HEK293 (cell line): ENCODE data around the gene MYH11.
"Not testable (repeated sequence)": the region's sequence is repeated elsewhere in the genome, so short reads cannot be mapped to it uniquely, and the experiment has no call there.

ENCODE experiments used
- CTCF ChIA-PET: fragments of 350-600 bp; formaldehyde crosslinking; extraction: SDS; loops from one replicate; lab custom pipeline; 2021; ENCODE audit warnings: antibody characterized with exemption; lab: Yijun Ruan, JAX
- POLR2A ChIA-PET: fragments of 300-600 bp; formaldehyde crosslinking; extraction: SDS; loops from one replicate; lab custom pipeline; 2020; ENCODE audit warnings: antibody characterized with exemption, inconsistent platforms; lab: Yijun Ruan, JAX
- H3K27ac ChIP-seq: fragments of 200-500 bp; sonication (Bioruptor generic); 2 replicates; pipeline ENCODE4 v1.5.1; 2014; ENCODE audit warnings: low read depth, low read length, control low read depth, inconsistent platforms; ENCODE audit errors: extremely low read depth
- H3K36me3 ChIP-seq, 2 experiments: fragments of 200-500 bp in 1 of 2; sonication (Bioruptor generic) in 1 of 2; 1 replicate in 1 of 2; 2 replicates in 1 of 2; pipeline ENCODE4 v1.5.1; 2014 to 2017; ENCODE audit warnings: inconsistent platforms in 2 of 2, low read length in 2 of 2; ENCODE audit not compliant: control insufficient read depth in 2 of 2, insufficient read depth in 1 of 2
- H3K4me1 ChIP-seq: fragments of 200-500 bp; sonication (Bioruptor generic); 2 replicates; pipeline ENCODE4 v1.5.1; 2014; ENCODE audit warnings: mild to moderate bottlenecking, low read length, inconsistent platforms; ENCODE audit not compliant: control insufficient read depth, insufficient read depth
- H3K4me3 ChIP-seq: 2 replicates; pipeline ENCODE4 v1.5.1; 2011; ENCODE audit warnings: low read depth, mild to moderate bottlenecking, control low read depth, low read length, moderate library complexity
- H3K9me3 ChIP-seq: fragments of 200-500 bp; sonication (Bioruptor generic); 2 replicates; pipeline ENCODE4 v1.5.1; 2014; ENCODE audit warnings: low read depth, low read length, inconsistent platforms; ENCODE audit not compliant: control insufficient read depth, insufficient read depth
- HIC1 ChIP-seq: fragments of 450-650 bp; formaldehyde crosslinking; IDR thresholded peaks from 2 replicates; pipeline ENCODE4 v1.5.1; 2016; ENCODE audit warnings: missing biosample characterization, missing genetic modification characterization
- INSM2 ChIP-seq: fragments of 450-650 bp; formaldehyde crosslinking; IDR thresholded peaks from 2 replicates; pipeline ENCODE4 v1.5.1; 2016; ENCODE audit warnings: missing biosample characterization, missing genetic modification characterization
- KLF10 ChIP-seq: fragments of 450-650 bp; IDR thresholded peaks from 2 replicates; pipeline ENCODE4 v1.5.1; 2018; ENCODE audit warnings: missing biosample characterization, mild to moderate bottlenecking, missing genetic modification characterization
- PBX3 ChIP-seq: sonication (generic); formaldehyde crosslinking; IDR thresholded peaks from 2 replicates; pipeline ENCODE4 v1.8.1; 2022; ENCODE audit warnings: mild to moderate bottlenecking, moderate library complexity, missing genetic modification reagents
- ZBTB1 ChIP-seq: fragments of 450-650 bp; formaldehyde crosslinking; IDR thresholded peaks from 2 replicates; pipeline ENCODE4 v1.5.1; 2016; ENCODE audit warnings: missing biosample characterization, missing genetic modification characterization
- ZNF121 ChIP-seq: fragments of 450-650 bp; formaldehyde crosslinking; IDR thresholded peaks from 2 replicates; pipeline ENCODE4 v1.5.1; 2016; ENCODE audit warnings: missing biosample characterization, missing genetic modification characterization
- ZNF24 ChIP-seq: fragments of 450-650 bp; formaldehyde crosslinking; IDR thresholded peaks from 2 replicates; pipeline ENCODE4 v1.5.1; 2016; ENCODE audit warnings: missing biosample characterization, missing genetic modification characterization
- ZNF280D ChIP-seq: fragments of 450-650 bp; formaldehyde crosslinking; IDR thresholded peaks from 2 replicates; pipeline ENCODE4 v1.5.1; 2016; ENCODE audit warnings: missing biosample characterization, missing genetic modification characterization
- ZNF335 ChIP-seq: fragments of 450-650 bp; formaldehyde crosslinking; conservative IDR thresholded peaks from 2 replicates; pipeline ENCODE4 v1.5.1; 2016; ENCODE audit warnings: missing biosample characterization, missing genetic modification characterization
- ZNF629 ChIP-seq: fragments of 450-650 bp; formaldehyde crosslinking; IDR thresholded peaks from 2 replicates; pipeline ENCODE4 v1.5.1; 2017; ENCODE audit warnings: missing biosample characterization, missing genetic modification characterization
- ZNF658 ChIP-seq: fragments of 450-650 bp; formaldehyde crosslinking; IDR thresholded peaks from 2 replicates; pipeline ENCODE4; 2016; ENCODE audit warnings: missing biosample characterization, missing genetic modification characterization
- ZNF843 ChIP-seq: fragments of 450-650 bp; formaldehyde crosslinking; IDR thresholded peaks from 2 replicates; pipeline ENCODE4 v1.5.1; 2016; ENCODE audit warnings: missing biosample characterization, missing genetic modification characterization

MYH11 gene

GRCh38 chr16:15729152-15729551, 127.7 kb downstream of the MYH11 start (continued):
- TF ChIP-seq ZNF335 (no peak), ZNF658 (tag by site-specific recombination) (no peak), INSM2 (no peak), KLF10 (tag by site-specific recombination) (no peak), HIC1 (tag by site-specific recombination) (no peak)

DNA sequence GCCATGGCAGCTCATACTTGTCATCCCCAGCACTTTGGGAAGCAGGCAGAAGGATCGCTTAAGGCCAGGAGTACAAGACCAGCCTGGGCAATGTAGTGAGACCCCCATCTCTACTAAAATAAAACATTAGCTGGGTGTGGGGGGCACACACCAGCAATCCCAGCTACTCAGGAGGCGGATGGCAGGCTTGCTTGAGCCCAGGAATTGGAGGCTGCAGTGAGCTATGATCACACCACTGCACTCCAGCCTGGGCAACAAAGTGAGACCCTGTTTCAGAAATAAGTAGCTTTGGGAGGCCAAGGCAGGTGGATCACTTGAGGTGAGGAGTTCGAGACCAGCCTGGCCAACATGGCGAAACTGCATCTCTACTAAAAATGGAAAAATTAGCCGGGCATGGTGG, 129.1 kb downstream of the MYH11 start:
- peaks cover 0 to 23% of the 10 kb centered on the region in 2 experiments; a peak in 1 of 3 replicates for H3K36me3 ChIP-seq
- H3K9me3 ChIP-seq, H3K4me1 ChIP-seq, POLR2A ChIA-PET, H3K4me3 ChIP-seq, H3K27ac ChIP-seq: not testable (repeated sequence)
- peak; percentile 66; the same call in 1 of the 2 replicates for TF ChIP-seq ZNF121 (tag by site-specific recombination)
- CTCF ChIA-PET, result interaction anchor here (0.7 kb wide), 1 partner anchor 28 kb away, joined by 3 read pairs; no protein-coding TSS in a partner anchor

DNA sequence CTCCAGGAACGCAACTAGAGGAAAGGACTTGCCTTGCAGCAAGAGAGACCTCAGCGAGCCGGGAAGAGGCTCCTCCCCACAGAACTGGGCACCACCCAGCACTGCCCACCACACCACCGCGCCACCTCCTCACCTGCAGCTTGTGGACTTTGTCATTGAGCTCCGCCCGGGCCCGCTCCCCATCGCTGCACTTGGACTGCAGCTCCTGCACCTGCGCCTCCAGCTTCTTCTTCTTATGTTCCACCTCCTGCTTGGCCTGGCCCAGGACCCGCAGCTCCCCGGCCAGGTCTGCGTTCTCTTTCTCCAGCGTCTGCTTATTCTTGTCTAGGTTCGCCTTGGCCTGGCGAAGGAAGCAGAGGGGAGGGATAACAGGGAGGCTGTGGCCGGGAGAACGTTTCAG, 130.1 kb downstream of the MYH11 start:
- POLR2A ChIA-PET, result no interaction called here

More for the DNA sequence above, 130.1 kb downstream of the MYH11 start:
- no peak overlapping the region for H3K4me3 ChIP-seq
- peaks cover 0 to 21% of the 10 kb centered on the region in 2 experiments; a peak in 1 of 3 replicates for H3K36me3 ChIP-seq
- CTCF ChIA-PET, result interaction anchor here (0.6 kb wide), 2 partner anchors 23 to 540 kb away, joined by 3 to 4 read pairs; no protein-coding TSS in a partner anchor
- no peak for TF ChIP-seq ZNF280D (tag by site-specific recombination)
- TF ChIP-seq ZBTB1 (tag by site-specific recombination), result no peak
- TF ChIP-seq PBX3, result no peak
- no peak for TF ChIP-seq ZNF629 (tag by site-specific recombination)
- no peak for TF ChIP-seq ZNF24
- no peak for TF ChIP-seq ZNF843
- no peaks in the 10 kb centered on the region for H3K4me1 ChIP-seq
- no peaks in the 10 kb centered on the region for H3K9me3 ChIP-seq
- H3K27ac ChIP-seq, result no peak overlapping the region
